ENCODE measurements around the gene TXNRD3.

Gene TXNRD3

DNA sequence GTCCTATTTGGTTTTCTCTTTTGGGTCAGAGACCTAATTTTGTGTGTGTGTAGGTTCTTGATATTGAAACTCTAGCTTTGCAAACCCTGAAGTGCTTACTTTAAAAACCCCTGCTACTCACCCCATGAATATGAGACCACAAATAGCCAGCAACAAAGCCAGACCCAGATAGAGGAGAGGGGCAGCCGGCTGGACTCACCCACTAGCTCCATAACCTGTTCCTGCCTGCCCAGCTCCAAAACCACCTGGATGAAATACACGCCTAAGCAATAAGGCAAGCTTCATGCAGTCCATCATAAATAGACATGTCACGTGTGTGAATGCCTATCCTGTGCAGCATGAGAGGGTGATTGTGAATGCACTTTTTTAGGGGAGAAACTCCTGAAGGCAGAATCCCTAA lies 3.7 kb upstream of the TXNRD3 start:
- TF ChIP-seq, protein P1, sequence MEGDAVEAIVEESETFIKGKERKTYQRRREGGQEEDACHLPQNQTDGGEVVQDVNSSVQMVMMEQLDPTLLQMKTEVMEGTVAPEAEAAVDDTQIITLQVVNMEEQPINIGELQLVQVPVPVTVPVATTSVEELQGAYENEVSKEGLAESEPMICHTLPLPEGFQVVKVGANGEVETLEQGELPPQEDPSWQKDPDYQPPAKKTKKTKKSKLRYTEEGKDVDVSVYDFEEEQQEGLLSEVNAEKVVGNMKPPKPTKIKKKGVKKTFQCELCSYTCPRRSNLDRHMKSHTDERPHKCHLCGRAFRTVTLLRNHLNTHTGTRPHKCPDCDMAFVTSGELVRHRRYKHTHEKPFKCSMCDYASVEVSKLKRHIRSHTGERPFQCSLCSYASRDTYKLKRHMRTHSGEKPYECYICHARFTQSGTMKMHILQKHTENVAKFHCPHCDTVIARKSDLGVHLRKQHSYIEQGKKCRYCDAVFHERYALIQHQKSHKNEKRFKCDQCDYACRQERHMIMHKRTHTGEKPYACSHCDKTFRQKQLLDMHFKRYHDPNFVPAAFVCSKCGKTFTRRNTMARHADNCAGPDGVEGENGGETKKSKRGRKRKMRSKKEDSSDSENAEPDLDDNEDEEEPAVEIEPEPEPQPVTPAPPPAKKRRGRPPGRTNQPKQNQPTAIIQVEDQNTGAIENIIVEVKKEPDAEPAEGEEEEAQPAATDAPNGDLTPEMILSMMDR (IDR thresholded peaks at IDR 0.05; ENCODE audit: low read depth, low read length, missing control alignments): no peak
- DNase-seq (ENCODE audit: low read depth): no peak
- no peak overlapping the region for H3K4me3 ChIP-seq (ENCODE audit: low read depth, low read length)

DNA sequence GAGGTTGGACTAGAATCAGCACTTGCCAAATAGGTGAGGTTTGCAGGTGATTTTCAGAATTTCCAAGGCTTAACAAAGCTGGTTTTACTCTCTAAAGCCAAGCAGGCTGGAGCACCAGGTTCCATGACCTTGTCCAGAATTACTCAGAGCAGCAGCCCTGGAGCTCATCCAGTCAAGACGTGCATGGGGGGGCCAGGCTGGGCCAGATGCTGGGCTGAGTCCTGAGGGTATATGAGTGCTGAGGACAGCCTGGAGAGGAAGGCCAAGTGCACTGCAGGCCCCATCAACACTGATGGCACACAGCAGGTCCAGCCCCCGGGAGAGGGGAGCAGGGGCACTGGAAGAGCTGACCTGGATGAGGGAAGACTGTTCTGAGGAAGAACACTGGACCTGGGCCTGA lies 3.0 kb upstream of the TXNRD3 start:
- TF ChIP-seq, protein P1 (IDR thresholded peaks at IDR 0.05; ENCODE audit: low read depth, low read length, missing control alignments): no peak

DNA sequence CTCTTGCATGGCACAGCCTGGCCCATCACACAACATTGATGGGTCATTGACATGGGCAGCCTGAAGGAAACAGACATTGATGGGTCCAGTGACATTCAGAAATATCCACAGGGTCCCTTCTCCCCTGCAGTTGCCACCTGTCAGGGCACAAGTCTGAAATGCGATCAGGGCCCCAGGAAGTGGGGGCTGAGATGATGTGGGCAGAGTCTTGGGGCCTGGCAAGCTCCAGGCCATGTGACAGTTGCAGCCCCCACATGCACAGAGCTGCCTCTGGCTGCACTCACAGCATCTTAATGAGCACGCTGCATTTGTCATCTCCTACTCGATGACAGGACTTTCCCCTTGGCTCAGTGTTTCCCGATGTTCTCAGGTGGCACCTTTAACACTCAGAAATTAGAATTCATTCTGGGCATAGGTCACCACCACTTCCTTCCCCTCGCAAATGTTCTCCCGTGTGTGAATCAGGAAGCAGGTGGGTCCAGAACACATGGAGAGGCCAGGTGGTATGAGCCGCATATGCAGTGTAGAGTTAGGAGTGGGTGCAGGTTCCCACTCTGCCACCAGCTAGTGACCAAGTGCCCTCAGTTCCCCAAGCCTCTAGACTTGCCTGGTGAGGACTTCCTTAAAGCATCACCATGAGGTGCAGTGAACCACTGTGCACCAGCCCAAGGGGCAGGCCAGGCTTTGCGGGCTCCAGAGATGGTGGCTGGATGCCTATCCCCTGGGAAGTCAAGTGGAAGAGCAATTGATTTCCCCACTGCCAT lies 1.6 kb upstream of the TXNRD3 start:
- TF ChIP-seq, protein P1 (IDR thresholded peaks at IDR 0.05; ENCODE audit: low read depth, low read length, missing control alignments): no peak
- no peak for DNase-seq (ENCODE audit: low read depth)
- H3K4me3 ChIP-seq (ENCODE audit: low read depth, low read length): no peak overlapping the region

More for the DNA sequence above, 3.0 kb upstream of the TXNRD3 start:
- no peak for DNase-seq (ENCODE audit: low read depth)
- H3K4me3 ChIP-seq (ENCODE audit: low read depth, low read length): no peak overlapping the region

DNA sequence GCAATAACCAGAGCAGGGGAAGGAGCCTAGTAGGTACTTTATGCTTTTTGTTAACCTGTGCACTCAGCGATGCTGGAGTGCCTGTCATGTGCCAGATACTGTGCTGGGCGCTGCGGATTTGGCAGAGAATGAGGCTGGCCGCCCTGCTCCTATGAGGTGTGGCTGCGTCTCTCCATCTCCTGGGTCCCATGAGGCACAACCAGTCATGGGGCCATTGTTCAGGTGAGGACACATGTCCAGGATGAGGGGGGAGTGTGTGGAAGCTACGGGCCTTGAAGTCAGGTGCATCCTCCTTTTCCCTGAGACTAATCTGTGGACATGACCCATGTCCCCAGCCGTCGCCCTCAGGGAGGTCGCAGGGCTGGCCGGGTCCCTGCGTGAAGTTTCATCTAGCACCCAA lies 963 bp upstream of the TXNRD3 start:
- DNase-seq (ENCODE audit: low read depth): no peak
- H3K4me3 ChIP-seq (ENCODE audit: low read depth, low read length): no peak overlapping the region
- TF ChIP-seq, protein P1 (IDR thresholded peaks at IDR 0.05; ENCODE audit: low read depth, low read length, missing control alignments): no peak

DNA sequence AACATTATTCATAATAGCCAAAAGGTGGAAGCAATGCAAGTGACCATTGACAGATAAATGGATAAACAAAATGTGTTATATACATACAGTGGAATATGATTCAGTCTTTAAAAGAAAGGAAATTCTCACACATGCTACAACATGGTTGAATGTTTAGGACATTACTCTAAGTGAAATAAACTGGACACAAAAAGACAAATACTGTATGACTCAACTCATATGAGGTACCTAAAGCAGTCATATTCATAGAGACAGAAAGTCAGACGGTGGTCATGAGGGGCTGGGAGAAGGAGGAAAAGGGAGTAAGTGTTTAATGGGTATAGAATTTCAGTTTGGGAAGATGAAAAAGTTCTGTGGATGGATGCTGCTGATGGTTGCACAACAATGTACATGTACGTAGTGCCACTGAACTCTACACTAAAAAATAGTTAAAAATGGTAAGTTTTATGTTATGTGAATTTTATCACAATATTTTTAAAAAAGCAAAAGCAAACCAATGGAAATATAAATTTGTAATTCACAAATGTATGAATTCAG lies 5.3 kb downstream of the TXNRD3 start:
- no peak overlapping the region for H3K4me3 ChIP-seq (ENCODE audit: low read depth, low read length)
- no peak for DNase-seq (ENCODE audit: low read depth)
- TF ChIP-seq, protein P1 (IDR thresholded peaks at IDR 0.05; ENCODE audit: low read depth, low read length, missing control alignments): no peak

DNA sequence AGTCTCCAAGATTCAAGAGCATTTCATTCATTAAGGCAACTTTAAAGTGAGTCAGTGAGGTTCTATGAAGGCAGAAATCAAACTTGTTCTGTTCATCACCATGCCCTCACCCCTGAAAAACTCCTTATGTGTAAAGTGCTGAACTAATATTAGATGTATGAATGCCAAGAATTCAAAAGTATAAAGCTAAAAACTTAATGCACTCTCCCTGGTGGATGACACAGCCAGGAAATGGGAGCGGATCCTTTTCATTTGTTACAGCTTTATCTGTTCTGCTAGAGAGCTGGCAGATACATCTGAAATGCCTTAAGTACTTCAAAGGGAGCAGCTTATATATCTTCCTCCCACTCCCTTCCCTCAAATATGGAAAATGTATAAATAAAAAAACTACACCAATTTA lies 8.2 kb downstream of the TXNRD3 start:
- DNase-seq (ENCODE audit: low read depth): no peak

More for the DNA sequence above, 8.2 kb downstream of the TXNRD3 start:
- TF ChIP-seq, protein P1 (IDR thresholded peaks at IDR 0.05; ENCODE audit: low read depth, low read length, missing control alignments): no peak
- no peak overlapping the region for H3K4me3 ChIP-seq (ENCODE audit: low read depth, low read length)
